HL-60/S4 treated with phorbol 12-myristate 13-acetate at 8.2 ng/mL for 4 days and 3 days (cell line): ENCODE data around the gene FAM20A.

ENCODE experiments used
- in situ Hi-C: fragments of 300-500 bp; cut with MboI; formaldehyde crosslinking; loops from 2 replicates; pipeline ENCODE4 v1.15.0; 2022; ENCODE audit warnings: low sequenced_read_pairs

Gene FAM20A

DNA sequence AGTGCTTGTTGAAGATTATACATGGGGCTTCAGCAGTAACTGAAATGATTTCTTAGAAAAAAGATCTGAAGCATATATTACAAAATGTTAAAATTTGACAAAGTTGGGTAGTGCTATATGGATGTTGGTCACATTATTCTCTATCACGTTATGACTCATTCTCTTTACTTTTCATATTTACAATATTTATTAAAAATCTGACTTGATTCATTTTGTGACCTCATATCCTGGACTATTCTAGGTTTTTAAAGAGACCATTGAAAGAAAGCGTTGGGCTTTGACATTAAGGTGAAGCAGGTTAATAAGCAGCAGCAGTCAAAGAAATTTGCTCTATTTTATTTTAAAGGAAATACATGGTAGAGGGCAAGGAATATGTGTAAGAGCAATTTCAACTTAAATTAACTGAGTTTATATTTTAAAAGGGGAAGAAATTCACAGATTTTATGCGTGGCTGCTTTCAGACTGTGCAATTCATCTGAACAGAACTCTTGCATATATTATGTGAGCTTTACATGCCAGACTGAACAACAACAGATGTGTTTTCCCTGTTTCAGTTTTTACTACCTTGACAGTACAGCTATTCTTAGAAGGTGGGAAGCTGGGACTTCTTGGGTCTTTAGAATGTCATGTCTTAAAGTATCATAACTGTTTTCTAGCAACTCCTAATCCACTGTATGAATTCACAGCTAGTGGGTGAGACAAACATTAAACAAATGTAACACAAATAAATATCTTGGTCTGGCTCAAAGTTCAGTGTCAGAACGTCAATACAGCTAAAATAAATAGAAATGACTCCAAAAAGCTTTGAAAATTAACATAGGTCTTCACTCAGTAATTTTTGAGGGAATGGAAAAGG lies 10.4 kb upstream of the FAM20A start:
- in situ Hi-C loops, result no loop called here

DNA sequence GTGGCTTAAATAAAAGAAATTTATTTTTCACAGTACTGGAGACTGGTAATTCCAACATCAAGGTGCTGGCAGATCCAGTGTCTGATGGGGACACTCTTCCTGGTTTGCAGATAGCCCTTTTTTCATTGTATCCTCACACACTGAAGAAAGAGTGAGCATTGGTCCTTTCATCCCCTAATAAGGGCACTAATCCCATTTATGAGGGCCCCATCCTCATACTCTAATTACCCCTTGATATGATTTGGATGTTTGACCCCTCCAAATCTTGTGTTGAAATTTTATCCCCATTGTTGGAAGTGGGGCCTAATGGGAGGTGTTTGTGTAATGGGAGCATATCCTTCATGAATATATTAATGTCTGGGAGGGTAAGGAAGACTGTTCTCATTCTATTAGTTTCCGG lies 9.4 kb upstream of the FAM20A start:
- in situ Hi-C loops, result no loop called here

DNA sequence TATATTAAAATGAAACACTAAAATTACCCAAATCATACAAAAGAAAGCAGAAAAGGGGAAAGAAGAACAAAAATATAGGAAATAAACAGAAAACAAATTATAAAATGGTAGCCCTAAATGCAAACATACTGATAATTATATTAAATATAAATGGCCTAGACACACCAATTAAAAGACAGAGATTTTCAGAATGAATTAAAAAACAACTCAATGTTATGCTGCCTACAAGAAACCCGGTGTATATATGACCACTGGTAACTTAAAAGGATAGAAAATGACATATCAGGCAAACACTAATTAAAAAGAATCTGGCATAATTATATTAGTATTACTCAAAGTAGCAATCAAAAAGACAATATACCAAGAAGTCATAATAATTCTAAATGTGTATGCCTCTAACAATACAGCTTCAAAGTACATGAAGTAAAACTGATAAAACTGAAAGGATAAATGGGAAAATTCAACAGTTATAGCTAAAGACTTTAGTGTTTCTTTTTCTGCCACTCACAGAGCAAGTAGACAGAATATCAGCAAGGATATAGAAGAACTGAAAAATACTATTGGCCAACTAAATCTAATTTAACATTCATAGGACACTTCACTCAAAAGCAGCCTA lies 7.5 kb upstream of the FAM20A start:
- in situ Hi-C loops, result no loop called here

GRCh38 chr17:68606451-68607307 lies 5.5 kb upstream of the FAM20A start:
- in situ Hi-C loops, result no loop called here

DNA sequence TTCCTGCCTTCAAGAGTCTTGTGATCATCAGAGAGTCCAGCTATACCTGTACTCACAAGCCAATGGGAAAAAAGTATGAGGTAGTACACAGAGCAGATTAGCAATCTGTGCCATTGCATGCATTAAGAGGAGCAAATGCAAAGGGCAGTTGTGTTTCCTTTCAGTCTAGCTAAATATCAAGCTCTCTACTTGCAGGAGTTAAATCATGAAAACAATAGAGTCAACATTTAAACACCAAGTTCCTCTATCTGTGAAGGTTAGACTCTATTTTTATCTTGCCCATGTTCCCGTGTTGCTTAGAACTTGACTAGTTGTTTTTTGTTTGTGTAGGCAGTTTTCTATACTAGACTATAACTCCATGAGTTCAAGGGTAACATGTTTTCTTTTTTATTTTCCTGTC lies 4.7 kb upstream of the FAM20A start:
- in situ Hi-C loops, result no loop called here

DNA sequence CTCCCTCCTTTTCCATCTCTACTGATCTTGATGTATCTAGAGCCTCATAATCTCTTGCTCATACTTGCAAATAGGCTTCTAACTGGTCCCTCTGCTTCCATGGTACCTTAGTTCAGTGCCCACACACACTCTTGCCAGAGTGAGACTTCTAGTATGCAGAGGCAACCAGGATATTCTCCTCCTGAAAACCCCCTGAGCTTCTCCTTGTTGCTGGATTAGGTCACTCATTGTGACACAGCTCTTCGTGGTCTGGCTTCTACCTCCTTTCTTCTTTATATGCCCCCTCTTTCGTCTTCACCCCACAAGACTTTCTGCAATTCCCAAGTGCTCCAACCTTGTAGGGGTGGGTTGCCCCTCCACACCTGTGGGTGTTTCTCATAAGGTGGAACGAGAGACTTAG lies 2.5 kb upstream of the FAM20A start:
- in situ Hi-C loops, result no loop called here

DNA sequence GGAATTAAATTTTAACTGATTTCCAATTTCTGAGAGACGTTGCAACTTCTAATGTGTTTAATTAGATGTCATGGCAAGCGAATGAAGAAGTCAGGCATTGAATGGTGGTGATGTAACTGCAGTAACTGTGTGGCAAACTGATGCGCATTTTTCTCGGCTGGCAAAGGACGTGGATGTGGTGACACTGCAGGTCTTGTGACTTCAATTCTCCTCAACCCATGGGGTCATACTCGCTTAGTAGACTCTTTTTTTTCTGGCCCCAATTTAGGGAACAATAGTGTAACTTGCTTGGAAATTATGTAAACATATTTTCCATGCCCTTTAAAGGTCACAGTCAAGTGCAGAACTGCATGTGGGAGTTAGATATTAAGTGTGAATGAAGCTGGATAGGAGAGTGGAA lies 1.9 kb upstream of the FAM20A start:
- in situ Hi-C loops, result no loop called here

- in situ Hi-C loops, result no loop called here
These were observed 1.1 kb upstream of the FAM20A start for GRCh38 chr17:68602289-68602688.

DNA sequence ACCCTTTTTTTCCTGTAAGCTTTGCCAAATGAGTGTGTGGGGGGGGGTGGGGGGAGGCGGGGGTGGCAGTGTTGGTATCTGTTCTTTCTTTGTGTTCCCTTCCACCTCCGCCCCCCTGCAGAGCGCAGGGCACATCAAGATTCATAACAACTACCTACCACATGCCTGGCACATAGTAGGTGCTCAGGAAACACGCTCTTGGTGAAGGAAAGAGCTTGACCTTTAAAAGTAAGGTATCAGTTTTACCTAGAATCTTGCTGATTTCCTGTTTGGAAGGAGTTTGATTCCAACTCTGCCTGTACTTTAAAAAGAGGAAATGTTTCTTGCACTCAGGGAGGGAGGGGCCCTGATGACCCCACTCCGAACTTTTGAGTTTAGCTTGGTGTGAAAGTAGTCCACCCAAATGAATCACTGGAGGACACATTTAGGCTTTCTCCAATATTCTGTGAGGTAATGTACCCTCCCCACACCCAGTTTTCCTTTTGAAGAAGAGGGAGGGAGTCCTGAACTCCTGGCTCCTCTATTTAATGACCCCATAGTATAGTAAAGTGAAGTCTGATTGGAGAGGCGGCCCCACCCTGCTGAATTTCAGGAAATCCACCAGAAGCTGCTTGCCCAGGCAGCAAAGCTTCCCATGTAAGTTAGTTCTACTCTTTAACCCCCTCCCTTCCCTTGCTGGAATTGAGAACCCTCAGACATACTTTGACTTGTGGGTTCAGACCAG lies 560 bp upstream of the FAM20A start:
- in situ Hi-C loops, result no loop called here

GRCh38 chr17:68600067-68600930 lies 868 bp downstream of the FAM20A start:
- in situ Hi-C loops, result no loop called here

GRCh38 chr17:68599552-68600066 lies 1.6 kb downstream of the FAM20A start:
- in situ Hi-C loops, result no loop called here

DNA sequence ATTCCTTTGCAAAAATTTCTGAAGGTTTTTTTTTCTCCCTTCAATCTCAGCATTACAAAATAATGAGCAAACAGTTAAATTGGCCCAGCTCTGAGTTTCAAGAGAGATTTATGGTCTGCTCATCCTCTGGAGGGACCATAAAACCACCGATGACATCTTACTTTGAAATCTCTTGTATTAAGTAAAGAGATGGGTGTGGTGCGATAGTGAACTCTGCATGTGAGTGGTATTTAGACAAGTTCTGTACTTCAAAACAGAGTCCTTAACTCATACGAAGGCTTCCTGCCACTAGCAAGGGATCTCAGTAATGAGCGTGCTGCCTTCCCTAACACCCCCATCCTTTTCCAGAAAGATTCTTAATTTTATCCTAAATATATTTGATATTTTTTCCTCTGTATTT lies 2.1 kb downstream of the FAM20A start:
- in situ Hi-C loops, result no loop called here

- in situ Hi-C loops, result no loop called here
These were observed 2.6 kb downstream of the FAM20A start for GRCh38 chr17:68598545-68598961.

DNA sequence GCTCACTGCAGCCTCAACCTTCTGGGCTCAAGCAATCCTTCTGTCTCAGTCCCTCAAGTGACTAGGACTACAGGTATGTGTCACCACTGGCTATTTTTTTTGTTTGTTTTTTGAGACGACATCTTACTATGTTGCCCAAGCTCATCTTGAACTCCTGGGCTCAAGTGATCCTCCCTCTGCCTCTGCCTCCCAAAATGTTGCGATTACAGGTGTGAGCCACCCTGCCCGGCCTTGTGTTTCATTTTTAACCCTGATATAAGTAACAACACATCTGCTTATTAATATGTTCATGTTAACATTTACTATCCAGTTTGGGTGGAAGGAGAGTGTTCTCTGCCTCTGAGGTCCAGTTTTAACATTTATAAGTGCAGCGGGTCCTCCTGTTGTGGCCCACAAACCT lies 3.1 kb downstream of the FAM20A start:
- in situ Hi-C loops, result no loop called here

GRCh38 chr17:68596411-68596945 lies 4.7 kb downstream of the FAM20A start:
- in situ Hi-C loops, result no loop called here

GRCh38 chr17:68595986-68596385 lies 5.2 kb downstream of the FAM20A start:
- in situ Hi-C loops, result no loop called here

DNA sequence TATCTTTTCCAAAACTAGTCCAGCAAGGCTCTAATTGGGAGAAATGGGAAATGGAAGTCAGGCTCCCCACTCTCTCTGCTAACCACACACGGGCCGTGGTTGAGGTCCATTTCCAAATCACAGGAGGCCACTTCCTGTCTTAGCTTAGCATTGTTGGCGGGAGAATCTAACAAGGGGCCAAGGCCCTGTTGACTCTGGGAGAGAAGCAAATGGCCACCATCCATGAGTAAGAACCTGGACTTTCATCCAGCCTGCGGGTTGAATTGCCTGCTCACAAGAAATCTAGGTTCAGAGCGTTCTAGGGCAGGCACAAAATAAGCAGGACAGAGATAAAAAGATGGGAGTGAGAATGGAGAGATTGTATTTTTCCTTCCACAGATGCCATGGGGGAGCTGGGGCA lies 5.7 kb downstream of the FAM20A start:
- in situ Hi-C loops, result no loop called here

- in situ Hi-C loops, result no loop called here
These were observed 6.6 kb downstream of the FAM20A start for GRCh38 chr17:68594552-68594951.
